HG03280 (cell line): Measurements from ENCODE around the gene SOHLH1.

Experiments
- ATAC-seq: cut with Tn5 transposase; IDR thresholded peaks from one replicate; pipeline ENCODE4 v1.9.1; 2021; ENCODE audit warnings: mild to moderate bottlenecking, moderate library complexity; ENCODE audit not compliant: unreplicated experiment

SOHLH1 gene

GRCh38 chr9:135699440-135699839 is at the start of gene SOHLH1:
TSS of gene SOHLH1 (minus strand) at chr9:135699481. CDS start at chr9:135699467, 14 bp downstream.
- no peak for ATAC-seq

- no peak for ATAC-seq
Measured at GRCh38 chr9:135748676-135749075, 49.4 kb upstream of the SOHLH1 start.

GRCh38 chr9:135747311-135747710 is 48.0 kb upstream of the SOHLH1 start:
- no peak for ATAC-seq

GRCh38 chr9:135746565-135746964 is 47.3 kb upstream of the SOHLH1 start:
- no peak for ATAC-seq

- ATAC-seq = no peak
Measured at GRCh38 chr9:135745686-135746324, 46.5 kb upstream of the SOHLH1 start.

GRCh38 chr9:135745189-135745588 is 45.9 kb upstream of the SOHLH1 start:
- ATAC-seq = no peak

- ATAC-seq = no peak
Measured at GRCh38 chr9:135744333-135745070, 45.2 kb upstream of the SOHLH1 start.

GRCh38 chr9:135743546-135744332 is 44.5 kb upstream of the SOHLH1 start:
- no peak for ATAC-seq

GRCh38 chr9:135743021-135743420 is 43.7 kb upstream of the SOHLH1 start:
- ATAC-seq = no peak

GRCh38 chr9:135741276-135742219 is 42.3 kb upstream of the SOHLH1 start:
- ATAC-seq = no peak

- ATAC-seq = no peak
Measured at GRCh38 chr9:135739271-135740220, 40.3 kb upstream of the SOHLH1 start.

- no peak for ATAC-seq
Measured at GRCh38 chr9:135737840-135738521, 38.7 kb upstream of the SOHLH1 start.

GRCh38 chr9:135736979-135737839 is 37.9 kb upstream of the SOHLH1 start:
- no peak for ATAC-seq

- no peak for ATAC-seq
Measured at GRCh38 chr9:135736272-135736978, 37.1 kb upstream of the SOHLH1 start.

- ATAC-seq = no peak
Measured at GRCh38 chr9:135734616-135735144, 35.4 kb upstream of the SOHLH1 start.

GRCh38 chr9:135732569-135733257 is 33.4 kb upstream of the SOHLH1 start:
- no peak for ATAC-seq
